Spleen (tissue), 7 donors: ENCODE measurements around the gene MAGED2.

Experiments used
- POLR2A ChIP-seq, 3 donors: fragments of 450-650 bp; IDR thresholded peaks; one replicate each; pipeline ENCODE4 v1.5.1; 2017; ENCODE audit warnings: antibody characterized with exemption in 3 of 3, mild to moderate bottlenecking in 1 of 3
- POLR2AphosphoS5 ChIP-seq, 3 donors: sonication (generic); formaldehyde crosslinking; IDR thresholded peaks; one replicate each; pipeline ENCODE4 v1.5.1; 2017; ENCODE audit warnings: antibody characterized with exemption in 3 of 3
- TF ChIP-seq, protein P1 (sequence below), 11 experiments: fragments of 200-600 bp in 7 of 11; fragments of 450-650 bp in 4 of 11; sonication (generic) in 4 of 11; IDR thresholded peaks in 8 of 11; conservative IDR thresholded peaks in 3 of 11; 1 replicate in 7 of 11; 2 replicates in 4 of 11; pipeline versions ENCODE4 v1.4.0 to v1.8.0; 2016 to 2021; ENCODE audit warnings: antibody characterized with exemption in 11 of 11, inconsistent platforms in 4 of 11, mild to moderate bottlenecking in 1 of 11
- donor health status: DM: no; HTN: no; CAD: no; lungs with moderate emphysema.
- donor health status: DM: no; HTN: no; CAD: no.
- donor health status: DM: no; HTN: no; CAD: no.

DNA sequence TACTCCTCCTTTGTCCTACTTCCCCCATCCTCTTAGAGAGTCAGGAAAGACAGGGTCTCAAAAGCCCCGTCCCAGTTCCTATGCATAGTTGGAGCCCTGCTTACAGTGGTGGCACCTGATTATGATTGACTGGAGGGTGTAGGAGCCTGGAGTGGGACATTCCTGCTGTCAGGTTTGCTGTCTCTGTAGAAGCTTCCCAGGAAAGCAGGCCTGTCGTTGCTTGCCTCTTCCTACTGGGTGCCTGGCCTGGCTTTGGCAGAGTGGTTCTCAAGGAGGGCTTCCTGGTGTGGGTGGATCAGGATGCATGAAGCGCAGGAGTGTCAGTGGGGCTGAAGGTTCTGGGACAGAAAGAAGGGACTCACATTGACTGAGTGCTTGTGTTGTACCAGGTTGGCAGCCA, 4.8 kb downstream of the MAGED2 start:
- no peak for TF ChIP-seq POLR2AphosphoS5 (IDR thresholded peaks at IDR 0.05)
- TF ChIP-seq, protein P1, sequence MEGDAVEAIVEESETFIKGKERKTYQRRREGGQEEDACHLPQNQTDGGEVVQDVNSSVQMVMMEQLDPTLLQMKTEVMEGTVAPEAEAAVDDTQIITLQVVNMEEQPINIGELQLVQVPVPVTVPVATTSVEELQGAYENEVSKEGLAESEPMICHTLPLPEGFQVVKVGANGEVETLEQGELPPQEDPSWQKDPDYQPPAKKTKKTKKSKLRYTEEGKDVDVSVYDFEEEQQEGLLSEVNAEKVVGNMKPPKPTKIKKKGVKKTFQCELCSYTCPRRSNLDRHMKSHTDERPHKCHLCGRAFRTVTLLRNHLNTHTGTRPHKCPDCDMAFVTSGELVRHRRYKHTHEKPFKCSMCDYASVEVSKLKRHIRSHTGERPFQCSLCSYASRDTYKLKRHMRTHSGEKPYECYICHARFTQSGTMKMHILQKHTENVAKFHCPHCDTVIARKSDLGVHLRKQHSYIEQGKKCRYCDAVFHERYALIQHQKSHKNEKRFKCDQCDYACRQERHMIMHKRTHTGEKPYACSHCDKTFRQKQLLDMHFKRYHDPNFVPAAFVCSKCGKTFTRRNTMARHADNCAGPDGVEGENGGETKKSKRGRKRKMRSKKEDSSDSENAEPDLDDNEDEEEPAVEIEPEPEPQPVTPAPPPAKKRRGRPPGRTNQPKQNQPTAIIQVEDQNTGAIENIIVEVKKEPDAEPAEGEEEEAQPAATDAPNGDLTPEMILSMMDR (IDR thresholded peaks at IDR 0.05 in 8 of 11, conservative IDR thresholded peaks at IDR 0.05 in 3 of 11) = no peak
- TF ChIP-seq POLR2A (IDR thresholded peaks at IDR 0.05) = no peak
